Esophagus muscularis mucosa (tissue), 4 donors: ENCODE results near the gene PROB1. TPM values are rescaled to one million over a fixed set of nuclear protein-coding genes. Genes with fewer than 3 reads are reported as not detected.
"Not testable (repeated sequence)": the region's sequence is repeated elsewhere in the genome, so short reads cannot be mapped to it uniquely, and the experiment has no call there.

Source experiments
- DNase-seq: peaks from one replicate; pipeline ENCODE4 v3.0.0-alpha.2; 2017; ENCODE audit errors: extremely low spot score
- H3K27ac ChIP-seq, 4 donors: fragments of 200-600 bp; sonication (generic); replicated peaks in 1 of 4; 1 replicate in 3 of 4; 2 replicates in 1 of 4; pipeline ENCODE4 v1.5.1; 2016 to 2019; ENCODE audit warnings: mild to moderate bottlenecking in 1 of 4
- H3K27me3 ChIP-seq, 4 donors: fragments of 200-600 bp; sonication (generic); one replicate each; pipeline versions ENCODE4 v1.5.1 to v1.6.0; 2016 to 2019
- H3K36me3 ChIP-seq, 4 donors: fragments of 200-600 bp; sonication (generic); one replicate each; pipeline ENCODE4 v1.5.1; 2016 to 2019
- H3K4me1 ChIP-seq, 4 donors: fragments of 200-600 bp; sonication (generic); one replicate each; pipeline ENCODE4 v1.5.1; 2016 to 2019
- H3K4me3 ChIP-seq, 4 donors: fragments of 200-600 bp; sonication (generic); 1 replicate in 2 of 4; 2 replicates in 2 of 4; pipeline ENCODE4 v1.5.1; 2016 to 2019; ENCODE audit warnings: mild to moderate bottlenecking in 4 of 4, moderate library complexity in 1 of 4
- H3K9me3 ChIP-seq, 4 donors: fragments of 200-600 bp; sonication (generic); 1 replicate in 3 of 4; 2 replicates in 1 of 4; pipeline ENCODE4 v1.5.1; 2016 to 2019
- CTCF ChIP-seq, 3 experiments: fragments of 200-600 bp in 2 of 3; fragments of 450-650 bp in 1 of 3; sonication (generic) in 2 of 3; IDR thresholded peaks; one replicate each; pipeline ENCODE4 v1.5.1; 2017 to 2019; ENCODE audit warnings: antibody characterized with exemption in 3 of 3, mild to moderate bottlenecking in 2 of 3, moderate library complexity in 1 of 3
- EP300 ChIP-seq: sonication (generic); formaldehyde crosslinking; IDR thresholded peaks from one replicate; pipeline ENCODE4 v1.6.1; 2017; ENCODE audit warnings: antibody characterized with exemption
- POLR2A ChIP-seq: fragments of 450-650 bp; IDR thresholded peaks from one replicate; pipeline ENCODE4 v1.6.1; 2017; ENCODE audit warnings: antibody characterized with exemption, moderate library complexity, mild to moderate bottlenecking, low read depth
- POLR2AphosphoS5 ChIP-seq, 2 donors: sonication (generic); formaldehyde crosslinking; IDR thresholded peaks; one replicate each; pipeline ENCODE4 v1.6.1; 2017; ENCODE audit warnings: antibody characterized with exemption in 2 of 2
- WGBS: methylation state at CpG from one replicate; pipeline ENCODE4 v1.1.5; 2018; 5-methylcytosine and 5-hydroxymethylcytosine counted together
- intact Hi-C: fragments of 100-400 bp; cut with DNase I; formaldehyde crosslinking; loops from one replicate; pipeline ENCODE4 v1.15.1; 2023
- total RNA-seq, 4 donors: library from RNA; depleted of rRNA; stranded (reverse); fragments of >200 nt; gene quantifications; one replicate each; pipeline versions ENCODE4 v1.1.0 to v1.2.1, GENCODE V29; 2016

PROB1 gene
- total RNA-seq = 10 to 100 TPM in 2 of 4 donors, 1 to 10 TPM in 2; 2.5 to 11.0 (median 7.8) TPM

DNA sequence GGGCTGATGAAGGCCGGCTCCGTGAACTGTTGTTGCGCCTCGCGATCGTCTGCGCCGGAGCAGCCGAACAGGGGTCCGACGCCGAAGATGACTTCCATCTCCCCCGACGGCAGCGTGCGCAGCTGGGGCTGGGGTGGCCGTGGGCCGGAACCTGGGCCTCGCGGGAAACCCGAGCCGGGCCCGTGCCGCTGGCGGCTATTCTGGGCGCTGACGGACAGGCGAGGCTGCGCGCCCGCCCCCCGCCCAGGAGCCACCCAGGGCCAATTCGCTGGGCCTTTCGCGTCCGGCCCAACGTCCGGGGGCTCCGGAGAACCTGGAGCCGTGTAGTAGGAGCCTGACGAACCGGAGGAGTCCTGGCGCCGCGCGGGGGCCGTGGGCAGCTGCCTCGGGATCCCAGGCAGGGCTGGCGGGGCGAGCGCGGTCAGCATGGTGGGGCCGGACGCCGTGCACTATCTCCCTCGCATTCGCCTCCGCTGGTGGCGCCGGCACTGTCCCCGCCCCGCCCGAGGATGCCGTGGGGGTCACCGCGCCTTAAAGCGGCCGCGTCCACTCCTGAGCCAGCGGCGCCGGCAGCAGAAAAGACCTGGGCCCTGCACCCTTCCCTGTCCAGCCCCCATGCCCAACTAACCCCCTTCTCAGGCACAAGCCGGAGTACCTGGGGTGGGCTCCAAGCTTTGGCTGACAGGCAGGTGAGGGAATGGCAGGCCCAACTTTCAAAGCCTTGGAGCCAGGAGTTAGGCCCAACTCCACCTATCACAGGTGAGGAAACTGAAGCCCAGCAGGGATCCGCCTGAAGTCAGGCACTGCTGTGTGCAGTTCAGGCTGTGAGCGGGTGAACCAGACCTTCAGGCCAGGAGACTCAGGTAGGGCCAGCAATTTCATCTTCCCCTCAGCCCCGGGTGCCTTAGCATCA lies at the start of gene PROB1:
TSS of gene PROB1 (minus strand) at position 451 of the 913 bp plus-strand sequence. CDS start at position 428, 23 bp downstream.
- intact Hi-C loops = no loop called here
- TF ChIP-seq CTCF (IDR thresholded peaks at IDR 0.05) (no peak), EP300 (no peak), POLR2AphosphoS5 (IDR thresholded peaks at IDR 0.05) (peak; percentile 38 to 61), POLR2A (peak; percentile 19)
- Histone ChIP-seq H3K4me1 (peaks cover 43 to 70% (median 56%) of the 10 kb centered on the region in 4 donors), H3K27me3 (peaks cover 0 to 37% (median 6%) of the 10 kb centered on the region in 4 donors), H3K9me3 (no peaks in the 10 kb centered on the region), H3K36me3 (peaks cover 0 to 8% (median 2%) of the 10 kb centered on the region in 4 donors), H3K27ac (peak within 1 kb of the TSS; percentile 79 to 84 (median 82)), H3K4me3 (peak within 1 kb of the TSS; percentile 58 to 63 (median 62))
- no peak for DNase-seq
- WGBS = 20% methylated on average over 14 of the region's 76 CpGs

GRCh38 chr5:139443831-139444453 lies 49.0 kb upstream of the PROB1 start:
- no peaks in the 10 kb centered on the region for H3K27me3 ChIP-seq
- no peak for DNase-seq
- H3K4me3 ChIP-seq = no peak overlapping the region
- no peaks in the 10 kb centered on the region for H3K9me3 ChIP-seq
- intact Hi-C loops = no loop called here
- TF ChIP-seq POLR2A (no peak), POLR2AphosphoS5 (IDR thresholded peaks at IDR 0.05) (no peak), CTCF (IDR thresholded peaks at IDR 0.05) (no peak), EP300 (no peak)
- peaks cover 7 to 26% (median 19%) of the 10 kb centered on the region in 4 donors for H3K4me1 ChIP-seq
- WGBS = 68% methylated on average over 4 of the region's 4 CpGs
- peaks cover 0 to 24% (median 0%) of the 10 kb centered on the region in 4 donors for H3K36me3 ChIP-seq
- H3K27ac ChIP-seq = no peak overlapping the region

GRCh38 chr5:139440416-139440815 lies 45.5 kb upstream of the PROB1 start:
- Histone ChIP-seq H3K27ac (peak overlapping the region in 1 of 4 donors; percentile 97), H3K36me3 (peaks cover 1 to 16% (median 9%) of the 10 kb centered on the region in 4 donors), H3K4me1 (peaks cover 7 to 27% (median 21%) of the 10 kb centered on the region in 4 donors)
- H3K9me3 ChIP-seq, DNase-seq, H3K4me3 ChIP-seq, H3K27me3 ChIP-seq, intact Hi-C loops: not testable (repeated sequence)
- 96% methylated on average over 17 of the region's 17 CpGs for WGBS

DNA sequence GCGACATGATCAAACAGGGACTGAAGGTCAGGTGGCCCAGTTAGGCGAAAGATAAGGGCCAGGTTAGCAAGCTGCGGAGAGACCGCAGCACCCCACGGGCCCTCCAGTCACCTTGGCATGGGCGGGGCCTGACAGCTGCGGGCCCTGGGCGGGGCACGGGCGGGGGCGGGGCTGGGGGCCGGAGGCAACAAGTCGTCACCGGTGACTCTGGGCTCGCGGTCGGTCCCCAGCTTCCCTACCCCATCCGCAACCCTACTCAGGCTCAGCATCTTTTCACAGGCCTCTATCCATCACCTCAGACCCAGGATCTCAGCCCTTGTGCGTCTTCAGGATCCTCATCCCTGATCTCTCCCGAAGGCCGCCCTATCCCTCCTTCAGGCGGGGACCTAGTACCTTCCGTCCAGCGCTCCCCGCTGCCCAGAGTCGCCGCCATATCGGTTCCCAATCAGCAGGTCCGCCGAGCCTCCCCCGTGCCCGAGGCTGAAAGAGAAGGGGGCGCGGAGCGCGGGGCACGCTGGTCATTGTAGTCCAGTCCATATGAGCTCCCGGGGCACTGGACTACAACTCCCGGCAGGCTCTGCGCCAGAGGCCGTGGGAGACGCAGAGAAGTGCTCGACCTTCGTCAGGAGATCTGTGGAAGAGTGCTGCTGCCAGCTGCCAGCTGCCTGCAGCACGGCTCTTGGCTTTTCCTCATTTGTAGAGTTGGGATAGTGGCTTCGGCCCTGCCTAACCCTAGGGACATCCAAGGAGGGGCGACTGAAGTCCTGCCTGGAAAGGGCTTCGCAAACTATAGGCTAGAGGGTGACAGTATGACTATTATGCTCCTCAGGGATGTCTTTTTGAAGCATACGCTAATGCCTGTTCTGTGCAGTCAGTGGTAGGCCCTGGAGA lies 44.4 kb upstream of the PROB1 start, which contains the start of gene DNAJC18:
TSS of gene DNAJC18 (minus strand) at position 513 of the 891 bp plus-strand sequence. CDS start at position 433, 80 bp downstream.
- WGBS = 4% methylated on average over 29 of the region's 49 CpGs
- peak; percentile 97 for DNase-seq
- Histone ChIP-seq H3K4me1 (peaks cover 7 to 24% (median 17%) of the 10 kb centered on the region in 4 donors), H3K36me3 (peaks cover 9 to 27% (median 17%) of the 10 kb centered on the region in 4 donors), H3K27ac (peak within 1 kb of the TSS; percentile 91 to 97 (median 94)), H3K9me3 (no peaks in the 10 kb centered on the region), H3K27me3 (no peaks in the 10 kb centered on the region), H3K4me3 (peak within 1 kb of the TSS; percentile 73 to 87 (median 80))
- intact Hi-C loops = loop anchor here (5.0 to 10.0 kb wide), 2 partner anchors 78 to 336 kb away; no protein-coding TSS in a partner anchor
- TF ChIP-seq CTCF (IDR thresholded peaks at IDR 0.05) (peak in 1 of 3 experiments; percentile 7), POLR2AphosphoS5 (IDR thresholded peaks at IDR 0.05) (peak; percentile 79 to 95), POLR2A (no peak)
